Mesangial cell (primary cell): Measurements from ENCODE around the gene MYOZ1. TPM values are rescaled to one million over a fixed set of nuclear protein-coding genes. Genes with fewer than 3 reads are reported as not detected.

Source experiments
- total RNA-seq: library from RNA; depleted of rRNA; stranded (reverse); fragments of >200 nt; gene quantifications from 2 replicates; pipeline ENCODE4 v1.2.3, GENCODE V29; 2015

The MYOZ1 gene, protein sequence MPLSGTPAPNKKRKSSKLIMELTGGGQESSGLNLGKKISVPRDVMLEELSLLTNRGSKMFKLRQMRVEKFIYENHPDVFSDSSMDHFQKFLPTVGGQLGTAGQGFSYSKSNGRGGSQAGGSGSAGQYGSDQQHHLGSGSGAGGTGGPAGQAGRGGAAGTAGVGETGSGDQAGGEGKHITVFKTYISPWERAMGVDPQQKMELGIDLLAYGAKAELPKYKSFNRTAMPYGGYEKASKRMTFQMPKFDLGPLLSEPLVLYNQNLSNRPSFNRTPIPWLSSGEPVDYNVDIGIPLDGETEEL
- total RNA-seq, result 0.89 TPM in 1 of 2 replicates, not detected in the other

DNA sequence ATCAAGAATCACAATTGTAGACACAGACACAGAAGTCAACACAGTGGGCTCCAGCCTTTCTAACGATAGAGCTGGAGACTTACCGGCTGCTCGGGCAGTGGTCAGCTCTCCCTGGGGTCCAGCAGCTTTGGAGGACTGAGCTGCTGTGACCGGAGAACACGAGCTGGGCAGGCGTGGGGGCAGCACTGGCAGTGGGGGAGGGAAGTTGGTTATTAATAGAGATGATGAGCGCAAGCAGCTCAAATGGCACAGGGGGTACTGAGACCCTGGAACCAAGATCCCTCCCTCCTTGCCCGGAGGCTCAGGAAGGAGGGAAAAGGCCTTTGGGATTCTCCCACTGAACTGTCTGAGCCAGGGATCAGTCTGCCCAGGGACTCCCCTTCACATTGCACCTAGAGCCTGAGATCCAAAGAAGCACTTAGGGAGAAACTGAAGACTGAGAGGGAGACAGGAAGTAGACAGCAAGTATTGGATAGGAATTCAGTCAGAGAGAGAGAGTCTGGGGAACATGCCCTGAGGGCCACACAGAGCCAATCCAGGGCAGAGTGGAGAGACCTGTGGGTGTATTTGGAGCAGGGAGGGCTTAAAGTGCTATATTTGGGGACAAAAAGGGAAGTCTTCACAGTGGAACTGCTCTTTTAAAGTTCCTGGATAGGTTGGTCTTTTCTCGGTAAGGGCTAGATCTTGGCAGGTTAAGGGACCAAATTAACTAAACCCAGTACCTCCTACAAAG, at the start of gene MYOZ1:
Gene MYOZ1, minus strand, starts transcription at position 147 of the 733 bp plus-strand sequence. CDS start 1,457 bp downstream, outside the sequence.

DNA sequence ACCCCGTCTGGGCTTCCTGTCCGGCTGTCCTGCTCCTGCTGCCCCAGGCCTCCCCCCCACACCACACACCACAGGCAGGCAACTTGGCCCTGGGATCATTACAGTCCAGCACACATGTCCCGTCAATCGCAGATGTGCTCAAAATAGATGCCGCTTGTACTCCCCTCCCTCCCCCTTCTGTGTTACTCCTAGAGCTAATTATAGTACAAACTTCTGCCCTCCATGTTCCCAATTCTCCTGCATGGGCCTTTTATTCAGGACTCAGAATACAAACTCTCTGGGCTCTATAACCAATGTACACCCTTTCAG, 14.7 kb upstream of the MYOZ1 start, which contains the start of gene SYNPO2L:
Gene SYNPO2L, minus strand, starts transcription at position 40 of the 309 bp plus-strand sequence. CDS start 107 bp downstream, outside the sequence.

DNA sequence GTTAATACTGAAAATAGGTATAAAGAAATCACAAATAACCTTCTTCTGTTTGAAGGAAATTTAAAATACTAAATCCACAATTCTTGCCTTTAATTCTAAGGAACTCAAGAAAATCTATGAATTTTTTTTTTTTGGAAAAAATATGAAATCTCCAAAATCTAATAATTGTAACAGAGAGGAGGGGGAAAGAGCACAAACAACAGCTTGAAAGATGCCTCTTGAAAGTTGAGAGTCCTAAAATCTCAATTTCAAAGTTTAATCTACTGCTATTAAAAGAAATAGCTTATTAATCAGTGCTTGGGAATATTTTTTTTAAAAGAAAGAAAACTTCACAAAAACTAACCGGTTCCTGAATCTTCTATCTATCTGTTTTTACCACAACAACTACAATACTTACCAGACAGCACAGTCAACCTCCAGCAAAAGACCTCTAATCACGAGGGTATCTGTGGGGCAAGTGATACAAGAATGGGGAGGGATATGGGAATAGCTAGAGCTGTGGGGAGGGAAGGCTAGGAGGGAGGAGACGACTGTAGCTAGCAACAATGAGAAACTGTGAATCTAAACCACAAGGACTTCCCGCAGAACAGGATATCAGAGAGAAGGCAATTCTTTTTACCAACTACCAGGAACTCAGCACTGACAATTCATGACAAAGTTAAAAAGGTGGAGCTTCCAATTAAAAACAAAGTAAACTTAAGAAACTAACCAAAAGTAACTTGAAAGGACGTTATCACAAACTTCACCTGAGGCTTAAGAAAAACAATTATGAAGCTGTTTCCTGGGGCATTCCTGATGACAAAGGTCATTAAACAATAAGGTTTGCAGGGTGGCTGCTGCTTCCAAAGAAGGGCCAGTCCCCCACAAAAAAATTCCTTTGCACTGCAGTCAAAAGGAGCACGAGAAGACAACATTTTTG, 50.1 kb downstream of the MYOZ1 start, which contains the start of gene USP54:
Gene USP54, minus strand, starts transcription at position 462 of the 919 bp plus-strand sequence. CDS start 15,684 bp downstream, outside the sequence.

Other genes with a start within 250 kb of the MYOZ1 start
- 101 and 106 TPM in 2 replicates for gene ANXA7, start 227.4 kb downstream of the MYOZ1 start, total RNA-seq
- gene MSS51, start 207.9 kb downstream of the MYOZ1 start, total RNA-seq, result 0.76 and 0.81 TPM in 2 replicates
- gene PPP3CB, start 145.4 kb downstream of the MYOZ1 start, total RNA-seq, result 13.8 and 17.8 TPM in 2 replicates
- 18.1 and 24.7 TPM in 2 replicates for gene USP54, start 50.1 kb downstream of the MYOZ1 start, total RNA-seq
- not detected in 2 replicates for gene SYNPO2L, start 14.6 kb upstream of the MYOZ1 start, total RNA-seq
- gene AGAP5, start 56.6 kb upstream of the MYOZ1 start, total RNA-seq, result 0.65 and 2.4 TPM in 2 replicates
- gene SEC24C, start 102.9 kb upstream of the MYOZ1 start, total RNA-seq, result 67.2 and 85.7 TPM in 2 replicates
- gene CHCHD1, start 140.6 kb upstream of the MYOZ1 start, total RNA-seq, result 20.5 and 36.7 TPM in 2 replicates
- 42.9 and 83.2 TPM in 2 replicates for gene ZSWIM8, start 144.1 kb upstream of the MYOZ1 start, total RNA-seq
- 9.3 and 19.5 TPM in 2 replicates for gene NDST2, start 170.1 kb upstream of the MYOZ1 start, total RNA-seq
- 18.5 and 19.9 TPM in 2 replicates for gene CAMK2G, start 233.1 kb upstream of the MYOZ1 start, total RNA-seq